Activated CD4-positive, alpha-beta T cell treated with anti-CD3 and anti-CD28 coated beads, Interleukin-2, amount 50 U/mL, for 48 hours (primary cell): ENCODE results near the gene TRDN.
"Not testable (repeated sequence)": the region's sequence is repeated elsewhere in the genome, so short reads cannot be mapped to it uniquely, and the experiment has no call there.

Source experiments
- DNase-seq, 2 experiments: peaks; one replicate each; pipeline ENCODE4 v3.0.0-alpha.2; 2020

Gene TRDN

DNA sequence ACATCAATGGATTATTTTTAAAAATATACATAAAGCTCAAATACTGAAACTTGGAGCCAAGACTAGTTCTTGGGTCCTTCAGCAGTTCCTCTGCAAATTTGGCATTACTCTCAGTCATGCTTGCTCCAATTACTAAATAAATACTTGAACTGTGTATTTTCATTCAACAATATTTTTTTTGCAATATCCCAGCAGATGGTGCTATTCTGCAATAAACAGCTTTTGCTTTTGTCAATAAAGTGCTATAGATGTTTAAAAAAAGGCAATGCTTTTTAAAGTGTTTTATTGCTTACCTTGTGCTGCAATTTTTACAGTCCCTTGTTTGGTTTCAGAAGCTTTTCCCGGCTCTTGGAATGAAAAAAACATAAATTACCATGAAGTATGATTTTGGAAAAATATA is 243.4 kb downstream of the TRDN start:
- no peak for DNase-seq

DNA sequence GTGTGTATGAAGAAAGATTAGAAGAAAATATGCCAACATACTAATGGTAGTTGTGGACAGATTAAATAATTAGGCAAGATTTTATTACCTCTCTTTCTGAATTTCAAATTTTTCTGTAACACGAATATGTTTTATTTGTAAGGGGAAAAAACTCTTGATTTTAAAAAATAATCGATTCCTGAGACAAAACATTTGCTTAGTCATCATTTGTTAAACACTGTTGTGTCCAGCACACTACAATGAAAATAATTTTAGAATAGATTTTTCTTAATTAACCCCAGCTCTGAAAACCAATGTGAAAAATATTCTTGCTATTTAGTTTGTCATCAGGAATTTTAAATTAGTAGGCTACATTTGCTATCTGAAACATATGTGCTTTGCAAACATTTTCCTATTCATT is 253.0 kb downstream of the TRDN start:
- DNase-seq, result no peak

- no peak for DNase-seq
Measured at GRCh38 chr6:123380257-123380656, 256.5 kb downstream of the TRDN start.

- no peak for DNase-seq
Measured at GRCh38 chr6:123372737-123373136, 264.0 kb downstream of the TRDN start.

DNA sequence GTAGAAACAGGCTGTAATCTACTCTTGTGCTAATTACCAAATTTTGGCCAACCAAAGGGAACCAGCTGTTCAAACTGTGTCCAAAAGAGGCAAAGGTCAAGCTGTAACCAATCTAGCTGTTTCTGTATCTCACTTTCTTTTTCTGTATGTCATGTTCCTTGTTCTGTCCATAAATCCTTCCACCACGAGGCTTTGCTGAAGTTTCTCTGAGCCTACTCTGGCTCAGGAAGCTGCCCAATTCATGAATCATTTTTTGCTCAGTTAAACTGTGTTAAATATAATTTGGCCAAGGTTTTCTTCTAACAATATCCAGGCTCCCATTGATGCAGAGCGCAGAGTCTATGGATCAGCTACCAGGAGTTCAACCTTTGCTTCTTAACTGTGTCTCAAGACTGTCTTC is 272.8 kb downstream of the TRDN start:
- DNase-seq, result no peak

DNA sequence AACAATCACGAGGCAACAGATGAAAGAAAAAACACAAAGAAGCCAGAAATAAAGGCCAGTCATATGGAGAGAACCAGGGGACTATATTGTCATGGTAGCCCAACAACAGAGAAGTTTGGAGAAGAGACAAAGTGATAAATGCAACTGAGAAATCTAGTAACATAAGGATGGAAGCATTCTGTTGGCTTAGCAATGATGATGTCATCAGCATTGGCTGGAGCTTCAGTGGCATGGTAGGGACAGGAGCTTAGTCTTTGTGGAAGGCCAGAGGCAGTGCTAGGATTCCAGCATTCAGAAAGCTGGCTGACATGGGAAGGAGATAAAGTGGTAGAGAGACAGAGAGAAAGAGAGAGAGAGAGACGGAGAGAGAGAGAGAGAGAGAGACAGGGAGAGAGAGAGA is 276.4 kb downstream of the TRDN start:
- no peak for DNase-seq

DNA sequence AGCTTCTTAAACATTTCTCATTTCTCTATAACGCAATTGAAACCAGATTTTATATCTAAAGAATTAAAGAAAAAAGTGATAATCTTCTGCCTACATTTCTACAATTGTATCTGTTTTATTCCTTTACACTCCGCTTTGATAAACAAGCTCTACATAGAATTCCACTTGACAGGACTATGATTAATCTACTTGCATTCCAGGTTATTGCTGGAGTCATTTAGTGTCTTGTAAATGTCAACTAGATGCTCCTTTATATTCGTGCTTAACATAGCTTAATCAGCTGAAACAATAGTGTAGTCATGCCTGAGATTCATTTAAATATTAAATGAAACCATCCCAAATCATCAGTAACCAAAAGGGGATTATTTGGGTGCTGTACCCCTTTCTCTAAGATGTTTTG is 284.0 kb downstream of the TRDN start:
- no peak for DNase-seq

DNA sequence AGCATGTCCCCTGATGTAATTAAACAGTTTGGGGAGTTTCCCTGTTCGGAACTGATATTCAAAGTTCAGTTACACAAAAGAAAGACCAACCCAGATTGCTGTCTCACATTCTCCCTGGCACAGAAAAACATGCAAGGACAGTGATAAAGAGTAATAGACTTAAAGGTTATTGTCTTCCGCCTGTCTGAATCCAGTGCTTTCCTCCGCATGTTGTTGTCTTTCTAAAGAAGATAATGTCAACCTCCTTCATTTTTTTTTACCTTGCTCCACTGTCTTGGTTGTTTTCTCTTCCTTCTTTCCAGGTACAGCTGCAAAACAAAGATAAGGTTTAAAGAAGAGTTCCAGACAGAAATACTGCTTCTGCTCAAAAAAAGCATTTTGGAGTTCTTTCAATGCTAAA is 284.5 kb downstream of the TRDN start:
- DNase-seq, result no peak

DNA sequence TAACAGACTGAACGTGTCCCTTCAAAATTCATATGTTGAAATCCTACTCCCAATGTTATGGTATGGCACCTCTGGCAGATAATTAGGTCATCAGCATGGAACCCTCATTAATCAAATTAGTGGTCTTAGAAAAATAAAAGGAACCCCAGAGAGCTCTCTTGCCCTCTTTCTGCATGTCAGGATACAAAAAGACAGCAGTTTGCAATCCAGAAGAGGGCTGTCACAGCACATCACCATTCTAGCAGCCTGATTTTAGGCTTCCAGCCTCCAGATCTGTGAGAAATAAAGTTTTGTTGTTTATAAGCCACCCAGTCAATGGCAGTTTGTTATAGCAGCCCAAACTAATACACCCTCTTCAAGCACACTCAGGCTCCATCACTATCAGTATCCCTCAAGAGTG is 292.9 kb downstream of the TRDN start:
- no peak for DNase-seq

DNA sequence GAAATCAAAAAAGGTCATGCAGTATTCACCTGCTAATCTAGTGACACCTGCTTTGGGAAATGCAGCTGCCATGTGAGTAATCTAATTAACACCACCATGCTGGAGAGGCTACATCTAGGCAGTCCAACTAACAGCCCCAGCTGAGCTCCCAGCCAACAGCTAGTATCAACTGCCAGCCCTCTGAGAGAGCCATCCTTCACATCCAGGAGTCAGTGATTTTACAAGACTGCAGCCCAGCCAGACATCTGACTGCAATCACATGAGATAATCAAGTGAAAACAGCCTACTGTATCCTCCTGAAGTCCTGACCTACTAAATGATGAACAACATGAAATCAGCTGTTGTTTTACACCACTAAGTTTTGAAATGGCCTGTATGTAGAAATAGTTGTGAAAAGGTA is 298.4 kb downstream of the TRDN start:
- DNase-seq, result no peak

DNA sequence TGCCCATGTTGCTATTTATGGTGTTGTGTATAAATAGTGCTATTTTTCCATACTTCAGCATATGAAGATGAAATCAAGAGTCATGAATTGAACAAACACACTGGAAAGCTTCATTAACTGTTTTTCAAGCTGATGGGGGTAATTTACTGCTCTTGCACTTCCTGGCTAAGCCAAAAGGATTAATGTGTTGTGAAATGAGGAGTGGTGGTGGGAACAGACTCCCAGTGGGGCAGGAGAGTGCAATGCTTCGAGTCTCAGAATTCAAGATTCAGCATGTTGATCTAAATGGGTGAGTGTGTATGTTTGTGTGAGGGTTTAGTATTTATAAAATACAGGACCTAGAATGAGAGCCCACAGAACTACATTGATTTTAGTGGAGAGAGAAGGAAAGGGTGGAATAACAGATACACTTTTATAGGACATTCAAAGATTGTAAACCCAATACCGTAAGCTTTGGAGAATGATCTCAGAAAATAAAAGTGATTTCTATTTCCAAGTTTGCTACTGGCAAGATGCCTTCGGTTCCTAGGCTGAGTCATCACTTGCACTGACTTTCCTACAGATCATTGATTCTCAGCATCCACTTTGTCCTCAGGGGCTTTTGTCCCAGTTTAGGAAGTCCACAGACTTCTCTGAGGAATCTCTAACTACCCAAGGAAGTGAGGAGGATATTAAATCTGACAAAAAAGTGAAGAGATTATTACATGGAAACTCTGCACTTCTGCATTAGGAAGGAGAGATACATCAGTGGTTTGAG is 303.6 kb downstream of the TRDN start:
- no peak for DNase-seq

GRCh38 chr6:123332070-123332469 is 304.7 kb downstream of the TRDN start:
- DNase-seq, result no peak

DNA sequence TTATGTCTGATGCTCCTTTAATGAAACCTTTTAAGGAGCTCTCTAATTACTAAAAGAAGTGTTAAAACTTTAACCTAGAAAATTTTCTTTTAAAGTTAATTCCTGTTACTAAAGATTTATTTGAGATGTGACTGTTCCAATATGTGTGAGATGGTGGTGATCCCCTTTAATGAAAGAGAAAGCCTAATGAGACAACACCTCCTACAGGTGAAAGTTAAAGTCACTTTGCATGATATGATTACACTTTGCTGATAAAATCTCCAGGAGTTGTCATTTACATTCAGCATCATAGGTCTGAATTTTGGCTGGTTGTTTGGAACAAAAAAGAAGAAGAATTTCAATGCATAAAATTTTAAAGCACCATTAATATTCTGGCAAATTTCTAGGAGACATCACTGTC is 307.4 kb downstream of the TRDN start:
- no peak for DNase-seq

DNA sequence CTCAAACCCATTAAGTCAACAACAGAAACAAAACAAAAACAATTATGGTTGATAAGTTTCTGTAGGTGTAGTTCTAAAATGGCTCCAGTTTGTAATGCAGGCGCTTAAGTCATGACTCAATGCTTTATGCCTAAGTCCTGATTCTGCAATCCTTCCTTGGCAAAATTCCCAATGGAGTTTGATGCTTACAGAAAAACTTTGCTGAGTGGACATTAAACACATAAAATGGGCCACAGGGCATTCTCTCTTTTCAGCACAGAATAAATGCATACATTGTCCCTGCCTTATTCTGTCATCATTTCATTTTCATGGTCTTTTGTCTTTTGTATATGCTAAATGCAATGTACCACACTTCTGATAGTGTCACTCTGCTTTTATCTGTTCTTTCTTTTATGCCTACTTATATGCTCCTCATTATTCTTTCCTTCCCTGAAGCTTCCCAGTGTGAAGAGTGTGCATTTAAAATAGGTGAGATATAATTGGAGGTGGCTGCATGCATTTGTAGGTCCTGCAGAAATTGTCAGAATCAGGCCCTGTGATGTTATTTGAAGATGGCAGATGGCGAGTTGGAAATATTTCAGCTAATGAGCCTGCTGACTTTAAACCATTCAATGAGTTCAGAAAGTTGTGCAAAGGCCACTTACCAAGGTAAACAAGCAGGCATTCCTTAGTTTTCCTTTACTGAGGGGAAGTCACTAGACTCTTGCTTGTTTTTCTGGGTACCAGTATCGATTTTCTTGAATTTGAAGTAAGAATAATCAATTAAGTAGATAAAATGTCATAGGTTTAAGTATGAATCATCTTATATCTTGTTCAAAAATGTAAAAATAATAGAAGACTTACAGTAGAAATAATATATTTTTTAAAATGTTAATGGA is 313.1 kb downstream of the TRDN start:
- no peak for DNase-seq

- no peak for DNase-seq
Measured at GRCh38 chr6:123321020-123321419, 315.7 kb downstream of the TRDN start.

DNA sequence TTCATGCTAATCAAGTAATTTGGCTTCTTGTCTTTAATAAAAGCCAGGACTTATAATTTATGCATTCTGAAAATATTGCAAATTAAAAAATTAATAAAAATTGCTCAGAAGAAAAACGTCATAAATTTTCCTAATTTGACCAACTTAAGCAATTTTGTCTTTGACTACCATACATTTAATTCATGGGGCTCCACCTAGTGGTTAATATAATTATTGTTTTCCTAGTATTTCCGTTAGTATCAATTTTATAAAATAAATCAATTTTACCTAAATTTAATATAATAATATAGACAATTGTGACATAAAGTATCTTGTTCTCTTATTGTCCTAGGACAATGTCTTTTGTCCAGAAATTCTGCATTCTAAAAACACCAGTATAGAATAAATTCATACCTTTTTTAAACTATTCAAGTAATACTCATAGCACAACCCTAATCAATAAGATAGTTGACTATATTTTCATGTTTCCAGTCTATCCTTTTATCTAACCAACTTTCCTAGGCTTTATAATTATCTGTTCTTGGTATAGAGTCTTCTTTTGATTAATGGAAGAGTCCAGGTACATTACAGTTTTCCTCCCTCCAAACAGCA is 319.9 kb downstream of the TRDN start:
- no peak for DNase-seq

- not testable (repeated sequence) for DNase-seq
Measured at GRCh38 chr6:123314459-123314858, 322.3 kb downstream of the TRDN start.

DNA sequence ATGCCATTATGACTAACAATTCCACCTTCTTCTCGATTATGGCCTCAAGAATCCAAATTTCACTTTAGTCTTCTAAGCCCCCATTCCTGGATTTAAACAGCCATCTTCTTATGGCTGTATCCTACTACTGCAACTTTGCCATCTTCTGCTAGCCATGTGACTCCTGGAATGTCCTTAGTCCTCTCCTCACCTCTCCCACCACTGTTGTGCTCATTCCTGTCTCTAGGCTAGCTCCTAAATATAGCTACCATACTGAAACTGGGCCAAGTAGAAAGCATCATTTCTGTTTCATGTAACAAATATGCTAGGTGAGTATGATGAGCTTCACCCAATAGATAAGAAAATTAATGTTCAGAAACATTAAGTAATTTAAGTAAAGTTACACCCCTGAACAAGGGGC is 327.6 kb downstream of the TRDN start:
- DNase-seq, result no peak

DNA sequence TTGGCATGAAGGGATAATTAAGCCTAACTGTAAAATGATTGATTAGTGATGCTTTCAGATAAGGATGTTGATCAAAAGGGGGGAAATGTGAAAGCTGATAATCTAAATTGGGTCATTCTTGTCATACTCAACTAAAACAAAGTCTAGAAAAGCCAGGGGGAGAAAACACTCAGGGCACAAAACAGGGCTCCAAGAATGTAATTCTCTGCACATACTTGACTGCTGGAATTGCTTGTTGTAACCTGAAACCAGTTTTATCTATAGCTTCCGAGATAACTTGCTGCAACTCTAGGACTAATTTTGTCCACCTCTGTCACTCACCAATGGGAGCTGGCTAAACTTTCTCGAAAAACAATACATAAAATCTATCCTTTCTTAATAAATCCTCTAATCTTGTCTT is 330.4 kb downstream of the TRDN start:
- DNase-seq, result no peak

DNA sequence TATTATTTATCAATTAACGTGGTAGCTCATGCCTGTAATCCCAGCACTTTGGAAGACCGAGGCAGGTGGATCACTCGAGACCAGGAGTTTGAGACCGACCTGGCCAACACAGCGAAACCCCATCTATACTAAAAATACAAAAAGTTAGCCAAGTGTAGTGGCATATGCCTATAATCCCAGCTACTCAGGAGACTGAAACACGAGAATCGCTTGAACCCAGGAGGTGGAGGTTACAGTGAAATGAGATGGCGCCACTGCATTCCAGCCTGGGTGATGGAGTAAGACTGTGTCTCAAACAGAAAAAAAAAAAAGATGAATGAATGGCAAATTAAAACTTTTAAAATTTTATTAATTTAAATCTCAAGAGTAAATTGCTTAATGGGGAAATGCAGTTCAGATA is 341.1 kb downstream of the TRDN start:
- DNase-seq, result no peak

- DNase-seq, result no peak
Measured at GRCh38 chr6:123295181-123295580, 341.6 kb downstream of the TRDN start.

- DNase-seq, result no peak
Measured at GRCh38 chr6:123288649-123289048, 348.1 kb downstream of the TRDN start.

DNA sequence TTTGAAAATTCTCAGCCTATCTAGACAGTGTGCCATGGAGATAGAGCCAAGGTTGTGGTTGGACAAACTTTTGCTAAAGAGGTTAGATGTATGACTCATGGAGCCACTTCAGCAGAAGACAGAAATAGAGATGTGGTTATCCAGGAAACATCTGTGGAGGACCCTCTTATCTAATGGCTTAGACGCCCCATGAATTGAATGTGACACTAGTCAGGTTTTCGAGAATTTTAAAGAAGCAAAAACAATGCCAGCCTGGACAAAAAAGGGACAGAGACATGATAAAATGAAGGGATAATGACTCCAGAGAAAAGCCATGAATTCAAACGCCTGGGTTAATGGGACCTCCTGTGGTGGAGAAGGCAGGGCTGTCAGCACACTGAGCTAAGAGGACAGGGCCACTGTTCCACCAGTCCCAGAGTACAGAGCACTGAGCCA is 360.2 kb downstream of the TRDN start:
- no peak for DNase-seq

DNA sequence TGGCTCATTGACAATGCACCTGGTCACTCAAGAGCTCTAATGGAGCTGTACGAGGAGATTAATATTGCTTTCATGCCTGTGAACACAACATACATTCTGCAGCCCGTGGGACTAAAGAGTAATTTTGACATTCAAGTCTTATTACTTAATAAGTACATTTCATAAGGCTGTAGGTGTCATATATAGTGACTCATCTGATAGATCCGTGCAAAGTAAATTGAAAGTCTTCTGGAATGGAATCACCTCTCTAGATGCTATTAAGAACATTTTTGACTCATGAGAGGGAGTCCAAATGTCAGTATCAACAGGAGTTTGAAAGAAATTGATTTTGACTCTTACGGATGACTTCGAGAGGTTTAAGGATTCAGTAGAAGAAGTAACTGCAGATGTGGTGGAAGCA is 372.8 kb downstream of the TRDN start:
- no peak for DNase-seq
